Inflammatory macrophage treated with lipopolysaccharide for 1 hour (primary cell): ENCODE results near the gene DRD4.

Source experiments
- DNase-seq, 2 donors: peaks; one replicate each; pipeline ENCODE4 v3.0.0-alpha.2; 2020 to 2022

Gene DRD4

GRCh38 chr11:636511-637332, at the start of gene DRD4:
TSS of gene DRD4 (plus strand) at chr11:637269. CDS start at chr11:637305, 36 bp downstream.
- DNase-seq, result peak; percentile 65 to 66

GRCh38 chr11:587546-587945, 49.5 kb upstream of the DRD4 start:
- DNase-seq, result no peak

GRCh38 chr11:587978-588380, 49.1 kb upstream of the DRD4 start:
- DNase-seq, result peak; percentile 83 to 86

- DNase-seq, result no peak
These were observed 47.3 kb upstream of the DRD4 start for GRCh38 chr11:589798-590197.

- DNase-seq, result no peak
These were observed 46.1 kb upstream of the DRD4 start for GRCh38 chr11:590997-591396.

- no peak for DNase-seq
These were observed 44.6 kb upstream of the DRD4 start for GRCh38 chr11:592501-592900.

- no peak for DNase-seq
These were observed 44.2 kb upstream of the DRD4 start for GRCh38 chr11:592918-593317.

GRCh38 chr11:593347-593746, 43.7 kb upstream of the DRD4 start:
- no peak for DNase-seq

GRCh38 chr11:595400-595799, 41.7 kb upstream of the DRD4 start:
- DNase-seq, result no peak

- DNase-seq, result no peak
These were observed 40.7 kb upstream of the DRD4 start for GRCh38 chr11:596374-596773.

- no peak for DNase-seq
These were observed 39.8 kb upstream of the DRD4 start for GRCh38 chr11:597166-597725.

- no peak for DNase-seq
These were observed 38.9 kb upstream of the DRD4 start for GRCh38 chr11:598005-598680.

GRCh38 chr11:601573-602245, 35.4 kb upstream of the DRD4 start:
- DNase-seq, result no peak

GRCh38 chr11:603154-603553, 33.9 kb upstream of the DRD4 start:
- DNase-seq, result no peak

- no peak for DNase-seq
These were observed 31.6 kb upstream of the DRD4 start for GRCh38 chr11:605286-606129.

GRCh38 chr11:606245-606644, 30.8 kb upstream of the DRD4 start:
- DNase-seq, result no peak

- DNase-seq, result no peak
These were observed 29.9 kb upstream of the DRD4 start for GRCh38 chr11:607020-607780.

- no peak for DNase-seq
These were observed 29.0 kb upstream of the DRD4 start for GRCh38 chr11:607971-608659.

GRCh38 chr11:608791-609251, 28.2 kb upstream of the DRD4 start:
- DNase-seq, result no peak

- DNase-seq, result no peak
These were observed 27.7 kb upstream of the DRD4 start for GRCh38 chr11:609341-609811.
